Activated CD4-positive, CD25-positive, alpha-beta regulatory T cell treated with anti-CD3 and anti-CD28 coated beads, Interleukin-2, amount 50 U/mL, for 16 hours (primary cell): ENCODE measurements around the gene CDH22.
A peak's percentile ranks its signal among the peaks of the same experiment; 100 is the strongest.

ENCODE experiments used
- DNase-seq: peaks from one replicate; pipeline ENCODE4 v3.0.0-alpha.2; 2020; ENCODE audit warnings: low read depth, low spot score

The CDH22 gene

GRCh38 chr20:46308258-46309157 lies at the start of gene CDH22:
CDH22 (minus strand) TSS chr20:46308498; CDS start chr20:46251294, 57,204 bp downstream.
- DNase-seq, result no peak

GRCh38 chr20:46357030-46357514 lies 48.8 kb upstream of the CDH22 start:
- no peak for DNase-seq

- DNase-seq, result no peak
Observed at GRCh38 chr20:46356195-46357029, 48.1 kb upstream of the CDH22 start.

GRCh38 chr20:46355778-46356177 lies 47.5 kb upstream of the CDH22 start:
- DNase-seq, result no peak

- DNase-seq, result no peak
Observed at GRCh38 chr20:46354920-46355654, 46.8 kb upstream of the CDH22 start.

- DNase-seq, result no peak
Observed at GRCh38 chr20:46354207-46354555, 45.9 kb upstream of the CDH22 start.

- no peak for DNase-seq
Observed at GRCh38 chr20:46353500-46354206, 45.4 kb upstream of the CDH22 start.

GRCh38 chr20:46352370-46352938 lies 44.2 kb upstream of the CDH22 start:
- DNase-seq, result no peak

- DNase-seq, result no peak
Observed at GRCh38 chr20:46351357-46352058, 43.2 kb upstream of the CDH22 start.

GRCh38 chr20:46350986-46351267 lies 42.6 kb upstream of the CDH22 start:
- DNase-seq, result no peak

- no peak for DNase-seq
Observed at GRCh38 chr20:46350201-46350985, 42.1 kb upstream of the CDH22 start.

- DNase-seq, result no peak
Observed at GRCh38 chr20:46349742-46350056, 41.4 kb upstream of the CDH22 start.

- DNase-seq, result peak; percentile 16
Observed at GRCh38 chr20:46349035-46349741, 40.9 kb upstream of the CDH22 start.

- no peak for DNase-seq
Observed at GRCh38 chr20:46347841-46348803, 39.8 kb upstream of the CDH22 start.

GRCh38 chr20:46346770-46347169 lies 38.5 kb upstream of the CDH22 start:
- DNase-seq, result no peak

- no peak for DNase-seq
Observed at GRCh38 chr20:46344488-46345162, 36.3 kb upstream of the CDH22 start.

GRCh38 chr20:46343975-46344357 lies 35.7 kb upstream of the CDH22 start:
- DNase-seq, result no peak
